H9 (cell line): ENCODE results near the gene LRP1. TPM values are rescaled to one million over a fixed set of nuclear protein-coding genes. Genes with fewer than 3 reads are reported as not detected.

Experiments used
- DNase-seq: peaks from one replicate; pipeline ENCODE4 v3.0.0-alpha.2; 2017
- H2AFZ ChIP-seq: one replicate; pipeline ENCODE4 v1.6.1; 2013; ENCODE audit warnings: mild to moderate bottlenecking, low read length, control low read depth, moderate library complexity
- H2AK5ac ChIP-seq: 2 replicates; pipeline ENCODE4 v1.6.1; 2013; ENCODE audit warnings: low read length, control low read depth, mixed read lengths; ENCODE audit not compliant: insufficient read length
- H2BK120ac ChIP-seq: one replicate; pipeline ENCODE4 v1.6.1; 2013; ENCODE audit warnings: low read depth, mild to moderate bottlenecking, low read length, control low read depth, inconsistent platforms; ENCODE audit not compliant: poor library complexity, severe bottlenecking
- H2BK12ac ChIP-seq: 2 replicates; pipeline ENCODE4 v1.6.1; 2013; ENCODE audit warnings: low read length, control low read depth, mixed read lengths, low read depth; ENCODE audit not compliant: insufficient read length
- H2BK15ac ChIP-seq: 2 replicates; pipeline ENCODE4 v1.6.1; 2013; ENCODE audit warnings: low read depth, low read length, control low read depth
- H2BK20ac ChIP-seq: one replicate; pipeline ENCODE4 v1.6.1; 2013; ENCODE audit warnings: low read depth, mild to moderate bottlenecking, low read length, control low read depth, inconsistent platforms; ENCODE audit not compliant: poor library complexity, severe bottlenecking
- H2BK5ac ChIP-seq: 2 replicates; pipeline ENCODE4 v1.6.1; 2013; ENCODE audit warnings: low read length, control low read depth, mixed read lengths; ENCODE audit not compliant: insufficient read length
- H3K14ac ChIP-seq: 2 replicates; pipeline ENCODE4 v1.6.1; 2013; ENCODE audit warnings: low read length, control low read depth; ENCODE audit not compliant: insufficient read depth
- H3K18ac ChIP-seq: 2 replicates; pipeline ENCODE4 v1.6.1; 2013; ENCODE audit warnings: low read depth, mild to moderate bottlenecking, mixed read lengths, low read length, control low read depth; ENCODE audit not compliant: insufficient read length
- H3K23ac ChIP-seq: 2 replicates; pipeline ENCODE4 v1.6.1; 2013; ENCODE audit warnings: low read length, control low read depth, mixed read lengths, low read depth; ENCODE audit not compliant: insufficient read length
- H3K23me2 ChIP-seq: 2 replicates; pipeline ENCODE4 v1.6.1; 2013; ENCODE audit warnings: low read depth, mild to moderate bottlenecking, mixed read lengths, low read length, control low read depth; ENCODE audit not compliant: insufficient read length, poor library complexity, severe bottlenecking
- H3K27ac ChIP-seq: 2 replicates; pipeline ENCODE4 v1.5.1; 2013; ENCODE audit warnings: low read length, control low read depth, mixed read lengths, low read depth; ENCODE audit not compliant: insufficient read length
- H3K27me3 ChIP-seq: 2 replicates; pipeline ENCODE4 v1.6.1; 2013; ENCODE audit warnings: low read length, control low read depth, inconsistent platforms; ENCODE audit not compliant: insufficient read depth
- H3K4ac ChIP-seq: 2 replicates; pipeline ENCODE4 v1.6.1; 2013; ENCODE audit warnings: low read depth, mild to moderate bottlenecking, control low read depth, inconsistent platforms, low read length, moderate library complexity
- H3K4me1 ChIP-seq: 2 replicates; pipeline ENCODE4 v1.6.1; 2013; ENCODE audit warnings: low read length, control low read depth, inconsistent platforms; ENCODE audit not compliant: insufficient read depth
- H3K4me2 ChIP-seq: 2 replicates; pipeline ENCODE4 v1.6.1; 2013; ENCODE audit warnings: low read length, control low read depth, mixed read lengths; ENCODE audit not compliant: insufficient read length, insufficient read depth
- H3K56ac ChIP-seq: 2 replicates; pipeline ENCODE4 v1.6.1; 2013; ENCODE audit warnings: low read depth, mild to moderate bottlenecking, mixed read lengths, low read length, control low read depth; ENCODE audit not compliant: insufficient read length
- H3K79me1 ChIP-seq: 2 replicates; pipeline ENCODE4 v1.6.1; 2013; ENCODE audit warnings: low read depth, mild to moderate bottlenecking, moderate library complexity, low read length, control low read depth, inconsistent platforms; ENCODE audit not compliant: insufficient read depth, poor library complexity, severe bottlenecking
- H3K79me2 ChIP-seq: 2 replicates; pipeline ENCODE4 v1.6.1; 2013; ENCODE audit warnings: low read length, control low read depth, inconsistent platforms; ENCODE audit not compliant: insufficient read depth
- H3K9ac ChIP-seq: 2 replicates; pipeline ENCODE4 v1.6.1; 2013; ENCODE audit warnings: low read length, control low read depth, mixed read lengths; ENCODE audit not compliant: insufficient read length; ENCODE audit errors: extremely low read depth
- H3K9me3 ChIP-seq: one replicate; pipeline ENCODE4 v1.6.1; 2013; ENCODE audit warnings: low read depth, low read length, inconsistent platforms; ENCODE audit not compliant: control insufficient read depth
- H3T11ph ChIP-seq: one replicate; pipeline ENCODE4 v1.6.1; 2013; ENCODE audit warnings: mild to moderate bottlenecking, low read length, control low read depth, inconsistent platforms
- H4K20me1 ChIP-seq: one replicate; pipeline ENCODE4 v1.6.1; 2013; ENCODE audit not compliant: control insufficient read depth, insufficient read length, insufficient read depth
- H4K5ac ChIP-seq: 2 replicates; pipeline ENCODE4 v1.6.1; 2013; ENCODE audit warnings: low read depth, mild to moderate bottlenecking, mixed read lengths, low read length, control low read depth; ENCODE audit not compliant: insufficient read length
- H4K8ac ChIP-seq: replicated peaks from 2 replicates; pipeline ENCODE4 v1.6.1; 2013; ENCODE audit warnings: low read length, control low read depth, mixed read lengths, low read depth; ENCODE audit not compliant: insufficient read length
- H4K91ac ChIP-seq: 2 replicates; pipeline ENCODE4 v1.6.1; 2013; ENCODE audit warnings: low read depth, mild to moderate bottlenecking, moderate library complexity, mixed read lengths, low read length, control low read depth; ENCODE audit not compliant: insufficient read length
- H3K27ac Mint-ChIP-seq, 3 experiments: 2 replicates in 2 of 3; 3 replicates in 1 of 3; pipeline ENCODE4 v1.8.0; 2020 to 2021; ENCODE audit warnings: mixed read lengths in 3 of 3, mild to moderate bottlenecking in 1 of 3, moderate library complexity in 1 of 3
- H3K27me3 Mint-ChIP-seq: 2 replicates; pipeline ENCODE4 v1.8.0; 2021; ENCODE audit warnings: low read depth, mild to moderate bottlenecking, moderate library complexity, mixed read lengths
- H3K36me3 Mint-ChIP-seq, 3 experiments: 2 replicates in 2 of 3; 3 replicates in 1 of 3; pipeline ENCODE4 v1.8.0; 2020 to 2021; ENCODE audit warnings: low read depth in 3 of 3, mixed read lengths in 3 of 3; ENCODE audit not compliant: insufficient read depth in 1 of 3
- H3K4me1 Mint-ChIP-seq, 2 experiments: 2 replicates each; pipeline ENCODE4 v1.8.0; 2020; ENCODE audit warnings: mixed read lengths in 2 of 2
- H3K4me3 Mint-ChIP-seq, 2 experiments: 2 replicates in 1 of 2; 3 replicates in 1 of 2; pipeline ENCODE4 v1.8.0; 2020 to 2021; ENCODE audit warnings: mild to moderate bottlenecking in 2 of 2, mixed read lengths in 2 of 2, moderate library complexity in 1 of 2
- H3K9me3 Mint-ChIP-seq, 2 experiments: 2 replicates in 1 of 2; 3 replicates in 1 of 2; pipeline ENCODE4 v1.8.0; 2020; ENCODE audit warnings: mild to moderate bottlenecking in 2 of 2, mixed read lengths in 2 of 2, moderate library complexity in 1 of 2
- CTCF ChIP-seq: fragments of 200-600 bp; sonication (generic); conservative IDR thresholded peaks from 3 replicates; pipeline ENCODE4 v1.8.0; 2021; ENCODE audit warnings: antibody characterized with exemption, mild to moderate bottlenecking
- WGBS: extraction: QIAGEN DNeasy Blood & Tissue Kit; methylation state at CpG from one replicate; pipeline ENCODE4 v1.1.7; 2013; ENCODE audit warnings: missing lambda C conversion rate, low lambda C conversion rate, mixed read lengths; ENCODE audit not compliant: insufficient read length; ENCODE audit errors: extremely low coverage; 5-methylcytosine and 5-hydroxymethylcytosine counted together
- total RNA-seq: library from RNA; stranded (reverse); gene quantifications from 2 replicates; pipeline ENCODE4 v1.2.1, GENCODE V29; 2021

LRP1 gene
- total RNA-seq, 1 experiment from 2014 or later = 115 TPM

DNA sequence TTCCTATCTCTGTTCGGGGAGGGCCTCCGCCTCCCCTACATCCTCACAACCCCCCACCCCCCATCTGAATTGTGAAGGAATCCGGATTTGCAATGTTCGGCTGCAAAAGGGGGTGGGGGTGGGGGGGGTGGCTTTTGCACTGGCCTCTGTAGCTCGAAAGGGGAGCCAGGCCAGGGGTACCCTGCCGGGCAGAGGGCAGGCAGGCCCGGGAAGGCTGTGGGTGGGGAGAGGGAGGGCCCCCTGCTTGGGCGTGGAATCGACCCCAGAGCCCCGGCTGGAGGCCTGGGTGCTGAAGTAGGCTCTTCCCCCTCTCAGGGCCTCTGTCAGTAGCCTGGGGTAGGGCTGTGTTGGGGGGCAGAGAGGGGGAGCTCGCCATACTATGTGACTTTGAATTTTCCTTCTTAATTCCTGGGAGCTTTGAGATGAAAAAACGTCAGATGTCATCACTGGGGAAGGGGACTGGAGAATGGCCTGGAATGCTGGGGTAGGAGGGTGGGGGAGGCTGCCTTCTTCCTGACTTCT lies 1.1 kb downstream of the LRP1 start:
- Histone ChIP-seq H3K79me2 (peaks cover 23% of the 10 kb centered on the region; the same call in 1 of the 2 replicates), H3K27me3 (no peaks in the 10 kb centered on the region), H3K9me3 (no peaks in the 10 kb centered on the region), H3K4me2 (peak overlapping the region; percentile 56), H3K14ac (no peak overlapping the region), H2BK5ac (no peak overlapping the region), H2AFZ (no peak overlapping the region), H2BK20ac (no peak overlapping the region), H4K5ac (no peak overlapping the region), H3K9ac (peak overlapping the region; percentile 35), H4K8ac (no peak overlapping the region), H2BK120ac (no peak overlapping the region), H3K79me1 (peaks cover 11% of the 10 kb centered on the region), H3T11ph (no peak overlapping the region), H3K23me2 (peaks cover 7% of the 10 kb centered on the region), H2BK15ac (no peak overlapping the region), H3K4me1 (peaks cover 29% of the 10 kb centered on the region), H4K20me1 (no peaks in the 10 kb centered on the region), H3K27ac (no peak overlapping the region), H3K18ac (no peak overlapping the region), H2BK12ac (no peak overlapping the region), H3K23ac (no peak overlapping the region), H3K4ac (no peak overlapping the region), H4K91ac (no peak overlapping the region), H3K56ac (no peak overlapping the region), H2AK5ac (no peak overlapping the region)
- no peaks in the 10 kb centered on the region; the same call in 1 of the 2 replicates for H3K27me3 Mint-ChIP-seq
- no CpG with 5 or more reads among the region's 12 CpGs for WGBS
- H3K4me1 Mint-ChIP-seq = peaks cover 58 to 66% of the 10 kb centered on the region in 2 experiments
- no peak for TF ChIP-seq CTCF
- peak overlapping the region; percentile 86 to 91 for H3K4me3 Mint-ChIP-seq
- H3K36me3 Mint-ChIP-seq = peaks cover 0 to 8% (median 3%) of the 10 kb centered on the region in 3 experiments; a peak in 4 of 7 replicates
- H3K9me3 Mint-ChIP-seq = peaks cover 0 to under 1% of the 10 kb centered on the region in 2 experiments; a peak in 1 of 5 replicates
- H3K27ac Mint-ChIP-seq = peak overlapping the region; percentile 76 to 97 (median 77); a peak in 5 of 7 replicates
- peak; percentile 60 for DNase-seq
